GM18907 (cell line): ENCODE data around the gene CLIC5.

ENCODE experiments used
- ATAC-seq: cut with Tn5 transposase; IDR thresholded peaks from one replicate; pipeline ENCODE4 v1.9.1; 2021; ENCODE audit warnings: mild to moderate bottlenecking, moderate library complexity; ENCODE audit not compliant: unreplicated experiment

The CLIC5 gene

GRCh38 chr6:45855642-45856394, 159.8 kb downstream of the CLIC5 start:
- ATAC-seq: no peak

DNA sequence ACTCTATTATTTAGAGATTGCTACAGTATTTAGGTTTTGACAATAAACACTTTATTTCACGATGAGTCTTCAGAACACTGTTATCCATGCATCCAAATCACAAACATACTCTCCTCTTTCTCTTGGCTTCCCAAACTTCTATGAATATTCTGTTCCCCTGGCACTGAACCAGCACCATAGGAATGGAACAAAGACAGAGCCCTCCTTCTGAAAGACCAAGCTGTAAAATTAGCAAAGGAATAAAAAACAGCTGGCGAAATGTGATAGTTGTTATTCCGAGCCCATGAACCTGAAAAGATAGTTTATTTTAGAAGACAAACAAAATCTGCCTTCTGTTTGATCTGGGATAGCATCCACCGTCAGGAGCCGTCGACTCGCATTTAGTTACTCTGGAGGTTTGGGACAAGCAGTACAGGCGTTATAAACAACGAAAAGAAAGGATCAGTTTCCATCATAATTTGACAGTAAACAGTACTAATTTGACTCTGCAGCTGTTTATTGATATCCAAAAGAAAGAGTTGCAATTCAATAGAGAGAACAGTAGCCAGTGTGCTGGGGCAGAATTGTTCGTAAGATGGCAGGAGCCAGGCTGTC, 161.4 kb downstream of the CLIC5 start:
- no peak for ATAC-seq

GRCh38 chr6:45851034-45851400, 164.6 kb downstream of the CLIC5 start:
- ATAC-seq: no peak

DNA sequence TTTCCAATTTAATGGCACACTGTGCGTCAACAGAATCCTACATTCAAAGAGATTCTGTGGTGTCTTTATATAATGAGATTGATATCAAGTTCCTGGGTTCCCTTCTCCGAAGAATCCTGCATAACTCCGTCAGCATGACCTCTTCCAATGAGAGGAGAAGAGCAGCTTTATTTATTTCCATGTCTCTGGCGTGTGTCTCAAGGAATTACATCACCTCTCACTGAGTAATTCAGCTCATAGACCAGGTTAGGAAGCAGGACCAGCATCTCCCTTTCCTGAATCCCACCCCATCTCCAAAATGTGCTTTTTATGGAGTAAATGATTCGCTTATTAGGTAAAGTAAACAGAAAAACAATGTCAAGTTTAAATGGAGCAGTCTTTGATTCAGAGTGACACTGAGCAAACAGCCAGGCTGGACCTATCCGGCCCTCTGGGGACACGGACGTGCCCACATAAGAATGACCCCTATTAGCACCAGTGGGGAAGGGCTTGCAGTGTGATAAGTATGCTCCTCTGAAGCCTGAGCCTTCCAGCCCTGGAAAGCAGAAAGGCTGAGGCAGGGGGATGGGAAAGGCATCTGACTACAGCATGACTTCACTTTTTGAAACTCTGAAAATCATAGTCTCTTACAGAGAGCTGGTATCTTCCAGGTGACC, 165.2 kb downstream of the CLIC5 start:
- no peak for ATAC-seq

DNA sequence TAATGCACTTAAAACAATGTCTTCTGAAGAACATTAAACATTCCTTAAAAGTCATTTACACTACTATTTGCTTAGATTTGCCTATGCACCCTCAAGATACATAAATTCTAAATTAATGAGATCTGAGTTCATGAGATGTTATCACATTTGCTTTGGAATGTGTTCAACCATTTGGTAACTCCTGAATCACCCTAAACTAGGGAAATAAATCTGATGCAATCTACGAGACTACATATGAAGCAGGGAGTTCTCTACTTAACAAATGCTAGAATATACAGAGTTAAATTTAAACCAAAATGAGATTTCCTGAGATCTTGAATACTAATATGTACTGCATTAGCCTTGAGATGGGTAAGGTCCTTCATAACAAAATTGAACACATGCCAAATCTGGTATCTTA, 170.1 kb downstream of the CLIC5 start:
- ATAC-seq: no peak

DNA sequence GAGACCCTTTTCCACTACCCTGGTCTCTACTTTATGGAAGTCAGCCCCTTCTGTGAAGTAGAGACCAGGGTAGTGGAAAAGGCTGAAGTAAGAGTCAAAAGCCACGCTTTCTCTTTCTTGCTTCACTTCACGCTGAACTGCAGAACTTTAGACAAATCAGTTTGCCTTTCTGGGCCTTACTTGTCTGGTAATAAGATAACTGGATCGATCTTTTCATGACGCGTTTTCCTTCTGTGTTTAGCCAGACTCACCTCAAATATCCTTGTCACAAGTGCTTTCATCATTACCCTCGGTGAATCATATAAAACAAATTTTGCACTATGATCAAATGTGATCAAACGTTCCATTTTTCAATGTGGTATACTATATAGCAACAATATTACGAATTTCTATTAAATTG, 170.7 kb downstream of the CLIC5 start:
- ATAC-seq: no peak

GRCh38 chr6:45843848-45844521, 171.7 kb downstream of the CLIC5 start:
- ATAC-seq: no peak

DNA sequence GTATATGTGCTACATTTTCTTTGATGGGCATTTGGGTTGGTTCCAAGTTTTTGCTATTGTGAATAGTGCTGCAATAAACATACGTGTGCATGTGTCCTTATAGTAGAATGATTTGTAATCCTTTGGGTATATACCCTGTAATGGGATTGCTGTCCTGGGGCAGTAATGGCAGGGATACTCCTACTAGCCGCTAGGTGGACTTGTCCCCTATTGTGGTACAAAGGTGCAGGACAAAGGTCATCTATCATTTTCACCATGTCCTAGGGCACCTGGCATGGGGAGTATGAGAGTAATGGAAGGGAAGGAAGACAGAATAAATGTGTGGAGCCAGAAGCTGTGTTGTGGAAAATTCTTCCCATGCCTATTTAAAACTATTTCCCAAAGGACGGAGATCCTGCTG, 174.6 kb downstream of the CLIC5 start:
- ATAC-seq: no peak

DNA sequence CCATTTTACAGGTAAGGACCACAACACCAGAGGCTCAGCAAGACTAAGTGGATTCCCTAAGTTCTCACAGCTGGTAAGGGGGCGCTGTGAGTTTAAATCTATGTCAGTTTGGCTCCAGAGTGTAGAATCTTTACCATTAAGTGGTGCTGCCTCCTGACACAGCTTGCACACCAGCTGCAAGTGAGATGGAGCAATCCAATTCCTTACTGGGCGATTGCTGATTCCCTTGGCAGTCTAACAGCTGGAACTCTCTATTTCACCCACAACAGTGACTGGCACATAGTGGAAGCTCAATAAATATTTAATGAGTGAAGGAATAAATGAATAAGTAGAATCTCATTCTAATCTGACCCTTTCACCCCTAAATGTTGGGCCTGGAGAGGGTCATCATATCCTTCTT, 176.7 kb downstream of the CLIC5 start:
- no peak for ATAC-seq

GRCh38 chr6:45838451-45838850, 177.2 kb downstream of the CLIC5 start:
- no peak for ATAC-seq

- no peak for ATAC-seq
These were observed 178.0 kb downstream of the CLIC5 start for GRCh38 chr6:45837541-45838200.

- ATAC-seq: no peak
These were observed 178.7 kb downstream of the CLIC5 start for GRCh38 chr6:45836984-45837383.

- ATAC-seq: no peak
These were observed 179.2 kb downstream of the CLIC5 start for GRCh38 chr6:45836438-45836824.

- ATAC-seq: no peak
These were observed 179.8 kb downstream of the CLIC5 start for GRCh38 chr6:45835721-45836437.

DNA sequence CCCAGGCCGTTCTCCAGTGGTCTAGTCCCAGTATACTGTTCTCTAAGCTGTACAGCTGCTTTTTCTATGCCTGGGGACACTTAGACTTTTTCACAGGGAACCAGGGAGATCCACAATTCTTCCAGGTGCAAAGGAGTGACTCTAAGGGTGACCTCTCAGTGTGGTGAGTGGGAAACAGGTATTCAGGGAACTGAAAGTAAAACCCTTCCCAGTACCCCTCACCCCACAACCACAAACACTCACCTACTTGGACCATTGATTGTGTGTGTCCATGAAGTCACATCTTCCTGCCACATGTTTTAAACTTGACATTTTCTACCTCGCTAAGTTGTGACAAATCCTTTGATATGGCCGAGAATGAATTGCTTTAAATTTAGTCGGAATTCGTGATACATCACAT, 183.6 kb downstream of the CLIC5 start:
- ATAC-seq: no peak
